HG03469 (cell line): ENCODE results near the gene TBC1D22A.

ENCODE experiments used
- ATAC-seq: cut with Tn5 transposase; IDR thresholded peaks from one replicate; pipeline ENCODE4 v1.9.1; 2021; ENCODE audit warnings: mild to moderate bottlenecking, moderate library complexity, moderate number of reproducible peaks; ENCODE audit not compliant: unreplicated experiment

TBC1D22A gene

DNA sequence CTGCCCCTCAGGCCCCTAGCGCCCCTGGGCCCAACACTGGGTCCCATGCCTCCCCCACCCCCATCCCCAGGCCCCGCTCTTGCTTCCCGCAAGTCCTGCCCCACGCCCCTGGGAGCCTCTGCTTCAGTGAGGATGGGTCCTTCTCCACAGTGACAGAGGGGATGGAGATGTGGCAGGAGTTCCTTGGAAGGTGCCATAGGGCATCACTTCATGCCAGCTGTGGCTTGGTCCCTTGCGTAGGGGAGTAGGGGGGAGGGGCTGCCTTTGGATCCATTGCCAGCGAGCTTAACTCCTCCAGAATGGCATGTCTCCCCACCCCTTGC is 9.5 kb upstream of the TBC1D22A start:
- ATAC-seq, result no peak

DNA sequence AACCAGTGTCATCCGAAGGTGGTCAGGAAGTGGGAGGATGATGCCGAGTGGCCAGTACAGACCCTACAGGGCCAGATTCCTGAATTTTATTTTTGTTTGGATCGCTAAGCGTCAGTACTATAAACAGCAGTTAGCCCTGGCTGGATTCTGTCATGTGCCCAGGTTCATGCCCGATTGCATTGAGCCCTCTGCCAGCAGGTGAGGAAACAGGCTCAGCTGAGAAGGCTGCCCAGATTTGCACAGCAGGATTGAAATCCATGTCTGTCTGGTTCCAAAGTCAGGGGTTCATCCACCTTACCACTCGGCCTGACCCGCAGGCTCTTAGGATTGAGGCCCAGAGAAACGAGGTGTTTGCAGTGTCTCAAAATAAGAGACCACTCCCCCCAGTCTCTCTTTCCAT is 9.1 kb upstream of the TBC1D22A start:
- no peak for ATAC-seq

DNA sequence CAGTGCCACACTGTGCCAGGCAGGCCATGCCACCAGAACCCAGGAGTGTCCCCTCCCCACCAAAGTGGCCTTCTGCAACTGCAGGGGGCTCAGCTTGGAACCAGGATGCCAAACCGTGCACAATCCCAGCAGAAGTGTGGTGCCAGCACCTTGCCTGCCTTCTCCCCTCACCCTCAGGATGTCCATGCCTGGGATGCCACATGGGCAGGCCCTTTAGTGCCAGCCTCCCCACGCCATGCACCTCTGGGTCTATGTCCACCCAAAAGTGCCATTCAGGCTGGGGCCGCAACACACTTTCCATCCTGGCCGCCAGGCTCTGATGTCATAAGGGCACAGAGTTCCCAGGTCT is 8.7 kb upstream of the TBC1D22A start:
- no peak for ATAC-seq

DNA sequence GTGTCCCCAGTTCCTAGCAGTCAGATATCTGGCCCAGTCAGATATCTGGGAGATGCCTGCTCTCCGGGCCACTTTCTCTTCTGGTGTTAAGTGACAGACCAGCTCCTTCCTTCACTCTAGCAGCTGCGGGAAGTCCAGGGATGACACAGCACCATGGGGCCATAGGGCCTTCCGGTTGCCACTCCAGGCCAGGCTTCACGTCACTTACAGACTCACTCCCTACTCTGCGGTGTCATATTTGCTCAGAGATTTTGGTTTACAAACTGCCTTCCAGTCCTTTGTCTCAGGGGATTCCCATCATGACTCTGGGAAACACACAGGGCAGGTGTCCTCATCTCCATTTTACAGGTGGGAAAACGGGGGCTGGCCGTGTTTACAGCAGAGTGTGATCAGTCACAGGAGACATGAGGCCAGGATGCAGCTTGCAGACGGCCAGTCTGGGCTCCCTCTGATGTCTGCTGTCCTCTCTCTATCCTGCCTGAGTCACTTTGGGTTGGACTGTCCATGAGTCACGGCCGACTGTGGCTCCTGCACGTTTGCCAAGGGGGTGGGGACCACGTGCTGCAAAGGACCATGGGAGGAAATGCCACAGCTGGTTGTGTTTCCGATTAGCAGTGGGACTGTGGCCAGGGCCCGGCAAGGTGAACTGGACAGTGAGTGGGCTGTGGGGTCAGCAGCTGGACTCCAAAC is 8.2 kb upstream of the TBC1D22A start:
- ATAC-seq, result no peak

DNA sequence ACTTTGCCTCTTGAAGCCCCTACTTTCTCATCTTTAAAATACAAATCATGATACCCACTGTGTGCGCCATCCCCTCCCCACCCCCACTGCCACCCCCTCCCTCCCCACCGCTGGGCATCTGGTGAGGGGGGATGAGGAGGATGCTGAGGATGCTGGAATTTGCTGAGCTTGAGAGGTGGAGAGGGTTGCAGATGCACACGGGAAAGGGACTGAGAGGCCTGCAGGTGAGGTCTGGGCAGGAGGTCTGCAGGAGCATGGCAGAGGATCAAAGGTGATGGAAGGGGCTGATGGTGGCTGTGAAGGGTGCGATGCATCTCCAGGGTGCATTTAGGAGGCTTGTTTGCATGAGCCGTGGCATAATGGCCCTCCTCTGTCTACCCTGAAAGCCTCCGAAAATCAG is 7.6 kb upstream of the TBC1D22A start:
- ATAC-seq, result no peak

DNA sequence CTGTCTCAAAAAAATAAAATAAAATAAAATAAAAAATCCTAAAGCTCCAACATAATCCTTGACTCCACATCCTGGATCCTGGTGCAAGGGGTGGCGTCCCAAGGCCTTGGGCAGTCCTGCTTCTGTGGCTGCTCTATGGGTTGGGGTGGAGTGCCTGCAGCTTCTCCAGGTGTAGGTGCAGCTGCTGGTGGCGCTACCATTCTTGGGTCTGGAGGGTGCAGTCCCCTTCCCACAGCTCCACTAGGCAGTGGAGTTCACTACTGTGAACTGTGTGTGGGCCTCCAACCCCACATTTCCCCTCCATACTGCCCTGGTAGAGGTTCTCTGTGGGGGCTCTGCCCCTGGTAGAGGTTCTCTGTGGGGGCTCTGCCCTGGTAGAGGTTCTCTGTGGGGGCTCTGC is 6.9 kb upstream of the TBC1D22A start:
- ATAC-seq, result no peak

DNA sequence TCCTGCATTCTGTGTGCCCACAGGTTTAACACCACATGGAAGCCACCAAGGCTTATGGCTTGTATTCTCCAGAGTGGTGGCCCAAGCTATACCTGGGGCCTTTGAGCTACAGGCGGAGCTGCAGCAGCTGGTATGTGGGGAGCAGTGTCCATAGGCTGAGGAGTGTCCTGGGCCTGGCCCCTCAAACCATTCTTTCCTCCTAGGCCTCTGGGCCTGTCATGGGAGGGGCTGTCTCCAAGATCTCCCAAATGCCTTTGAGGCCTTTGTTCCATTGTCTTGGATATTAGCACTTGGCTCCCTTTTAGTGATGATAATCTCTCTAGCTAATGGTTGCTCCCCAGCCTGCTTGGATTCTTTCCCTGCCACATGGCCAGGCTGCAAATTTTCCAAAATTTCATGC is 6.4 kb upstream of the TBC1D22A start:
- ATAC-seq, result no peak

DNA sequence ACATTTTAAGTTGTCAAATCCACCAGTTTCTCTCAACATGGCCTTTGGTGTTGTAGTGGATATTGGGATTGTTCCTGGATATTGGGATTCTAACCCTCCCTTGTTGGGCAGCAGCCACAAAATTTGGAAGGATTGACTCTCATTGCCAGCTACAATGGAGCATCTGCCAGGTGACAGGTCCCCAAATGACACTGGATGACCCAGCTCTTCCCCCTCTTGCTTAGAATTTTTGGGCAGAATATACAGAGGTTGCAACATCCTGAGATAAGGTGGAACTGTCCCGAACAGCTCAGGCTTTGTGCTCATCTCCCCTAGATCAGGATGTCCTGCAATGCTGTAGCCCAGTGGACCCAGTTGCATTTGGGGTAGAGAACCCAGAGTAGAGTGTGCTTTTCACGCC is 5.3 kb upstream of the TBC1D22A start:
- ATAC-seq, result no peak

DNA sequence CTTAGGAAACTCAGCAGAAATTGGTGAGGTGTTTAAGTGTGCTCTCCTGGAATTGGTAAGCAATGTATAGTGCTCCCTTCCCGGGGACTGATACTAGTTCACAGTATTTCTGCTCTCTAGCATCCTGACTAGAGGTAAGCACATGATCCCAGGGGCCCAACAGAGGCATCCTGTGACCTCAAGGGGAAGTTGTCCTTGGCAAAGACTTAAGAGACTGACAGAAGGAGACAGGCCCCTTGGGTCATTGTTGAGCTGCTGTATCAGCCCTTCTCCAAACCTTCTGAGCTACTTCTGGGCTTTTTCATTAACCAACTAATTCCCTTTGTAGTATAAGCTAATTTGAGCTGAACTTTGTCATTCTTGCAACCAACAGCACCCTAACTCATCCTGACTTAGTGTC is 4.3 kb upstream of the TBC1D22A start:
- no peak for ATAC-seq

DNA sequence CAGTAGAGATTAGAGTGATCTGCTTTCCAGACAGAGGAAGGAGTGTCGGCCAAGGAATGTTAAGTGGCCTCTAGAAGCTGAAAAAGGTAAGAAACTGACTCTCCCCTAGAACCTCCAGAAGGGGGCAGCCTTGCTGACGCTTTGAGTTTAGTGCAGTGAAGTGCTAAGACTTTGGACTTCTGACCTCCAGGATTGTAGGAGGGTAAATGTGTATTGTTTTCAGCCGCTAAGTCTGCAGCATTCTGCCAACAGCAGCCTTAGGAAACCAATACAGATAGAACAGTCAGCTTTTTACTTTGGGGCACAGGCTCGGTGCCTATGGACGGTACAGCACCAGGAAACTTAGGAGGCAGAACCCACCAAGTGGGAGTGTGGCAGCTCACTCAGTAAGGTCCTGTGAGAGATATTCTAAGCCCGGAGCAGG is 3.6 kb upstream of the TBC1D22A start:
- no peak for ATAC-seq

DNA sequence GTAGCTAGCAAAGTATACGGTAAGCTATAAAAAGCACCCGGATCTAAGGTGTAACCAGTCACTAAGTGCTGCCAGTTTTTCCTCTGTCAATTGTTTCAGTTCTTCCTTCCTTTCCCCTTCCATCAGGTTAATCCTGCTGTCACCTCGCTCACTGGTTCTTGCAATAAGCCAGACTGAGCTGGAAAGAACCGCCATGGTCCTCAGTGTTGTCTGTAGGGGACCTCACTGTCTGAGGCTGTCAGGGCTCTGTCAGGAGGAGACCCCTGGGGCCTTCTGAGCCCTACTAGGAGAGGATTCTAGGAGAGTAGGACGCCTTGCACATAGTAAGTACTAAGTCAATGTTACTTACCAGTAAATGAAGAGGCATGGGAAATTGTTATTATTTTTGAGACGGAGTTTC is 1.4 kb upstream of the TBC1D22A start:
- no peak for ATAC-seq

DNA sequence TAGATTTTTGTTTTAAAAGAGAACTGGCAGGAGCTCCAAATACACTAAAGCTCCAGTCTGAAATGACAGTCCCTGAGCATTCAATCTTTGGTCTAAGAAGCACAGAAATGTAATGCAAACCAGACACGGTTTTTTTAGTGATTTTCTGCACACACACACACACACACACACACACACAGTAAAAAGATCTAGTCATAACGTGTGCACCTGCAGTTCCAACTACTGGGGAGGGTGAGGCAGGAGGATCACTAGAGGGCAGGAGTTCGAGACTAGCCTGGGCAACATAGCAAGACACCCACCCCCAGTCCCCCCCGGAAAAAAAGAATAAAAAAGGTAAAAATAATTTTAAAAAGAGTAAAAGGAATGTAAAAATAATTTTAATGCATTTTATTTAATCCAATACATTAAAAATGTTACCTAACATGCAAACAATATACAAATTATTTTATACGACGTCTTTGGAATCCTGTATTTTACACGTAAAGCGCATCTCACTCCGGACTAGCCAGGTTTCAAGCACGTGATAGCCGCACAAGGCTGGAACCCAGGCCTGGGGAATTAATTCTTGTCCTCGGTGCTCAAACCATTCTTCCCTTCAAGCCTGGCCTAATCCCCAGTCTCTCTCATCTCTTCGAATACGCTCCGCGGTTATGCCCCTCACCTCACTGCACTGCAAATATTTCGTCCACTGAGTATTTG is 762 bp upstream of the TBC1D22A start:
- ATAC-seq, result no peak

DNA sequence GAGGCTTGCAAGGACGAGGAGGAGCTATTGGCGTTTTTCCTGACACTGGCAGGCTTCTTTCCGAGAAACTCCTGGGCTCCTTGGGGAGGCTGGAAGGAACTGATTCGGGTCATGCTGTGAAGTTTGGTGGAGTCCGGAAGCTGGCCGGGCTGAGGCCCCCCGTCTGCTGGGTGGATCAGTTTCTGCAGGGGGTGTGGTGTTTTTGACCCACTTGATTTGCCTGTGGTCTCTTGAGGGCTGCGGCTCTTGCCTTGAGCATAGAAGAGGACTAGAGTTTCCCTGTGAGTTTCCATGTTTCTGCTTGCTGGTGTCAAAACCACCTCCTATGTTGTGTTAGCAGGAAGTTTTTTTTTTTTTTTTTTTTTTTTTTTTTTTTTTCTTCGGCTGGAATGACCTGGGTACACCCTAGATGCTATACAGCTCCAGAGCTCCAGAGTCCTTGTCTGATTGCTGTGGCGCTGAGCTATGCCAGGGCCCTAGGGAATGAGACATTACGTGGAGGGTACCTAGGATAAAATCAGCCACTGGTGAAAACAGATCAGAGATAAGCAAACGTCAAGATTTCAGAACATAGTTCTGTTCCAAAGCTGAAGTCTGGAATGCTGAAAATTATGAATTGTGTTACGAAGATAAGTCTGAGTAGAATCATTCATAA is 728 bp downstream of the TBC1D22A start:
- ATAC-seq, result no peak

DNA sequence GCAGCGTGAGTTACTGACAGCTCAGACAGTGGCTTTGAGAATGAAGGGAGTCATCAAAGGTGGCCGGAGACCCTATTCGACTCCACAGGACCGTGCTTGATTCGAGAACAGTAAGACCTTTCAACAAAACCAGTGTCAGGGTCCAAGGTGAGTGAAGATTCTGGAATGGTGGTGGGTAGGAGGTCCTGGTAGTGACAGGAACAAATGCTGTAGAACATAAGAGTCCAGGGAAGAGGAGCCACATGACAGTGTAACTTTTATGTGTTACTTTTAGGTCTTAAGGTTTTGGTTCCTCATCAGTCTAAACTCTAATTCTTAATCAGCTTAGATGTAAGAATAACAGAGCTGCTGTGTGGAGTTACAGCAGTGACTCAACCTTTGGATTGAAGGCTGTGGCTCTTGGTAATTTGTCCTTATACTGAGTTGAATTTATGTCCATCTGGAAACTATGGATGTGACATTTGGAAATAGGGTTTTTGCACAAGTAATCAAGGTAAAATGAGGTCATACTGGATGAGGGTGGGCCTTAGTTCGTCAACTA is 1.8 kb downstream of the TBC1D22A start:
- ATAC-seq, result no peak

DNA sequence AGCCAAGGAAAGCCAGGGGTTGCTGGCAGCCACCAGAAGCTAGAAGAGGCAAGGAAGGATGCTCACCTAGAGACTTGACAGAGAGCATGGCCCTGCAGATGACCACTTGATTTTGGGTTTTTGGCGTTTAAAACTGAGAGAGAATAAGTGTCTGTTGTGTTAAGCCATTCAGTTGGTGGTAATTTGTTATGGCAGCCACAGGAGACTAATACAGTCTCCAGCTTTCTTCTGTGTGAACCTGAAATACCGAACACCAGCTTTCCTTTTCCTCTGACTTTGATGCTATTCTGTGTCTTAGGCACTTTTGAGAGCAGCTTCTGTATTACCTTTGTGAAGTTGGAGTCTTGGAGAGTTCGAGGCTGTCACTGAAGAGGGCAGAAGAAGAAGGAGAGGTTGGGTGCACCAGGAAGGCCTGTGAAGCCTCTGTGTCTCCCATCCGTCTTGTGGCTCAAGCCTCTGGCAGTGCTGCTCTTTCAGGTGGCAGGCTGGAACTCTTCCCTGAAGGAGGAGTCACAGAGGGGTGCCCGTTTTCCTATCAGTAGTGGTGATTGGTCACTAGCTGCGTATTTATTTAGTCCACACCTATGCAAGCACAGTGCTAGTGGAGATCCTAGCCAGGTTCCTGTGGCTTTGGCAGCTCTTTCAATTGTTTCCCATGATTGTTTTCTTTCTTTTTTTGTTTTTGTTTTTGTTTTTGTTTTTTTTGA is 2.5 kb downstream of the TBC1D22A start:
- ATAC-seq, result no peak

DNA sequence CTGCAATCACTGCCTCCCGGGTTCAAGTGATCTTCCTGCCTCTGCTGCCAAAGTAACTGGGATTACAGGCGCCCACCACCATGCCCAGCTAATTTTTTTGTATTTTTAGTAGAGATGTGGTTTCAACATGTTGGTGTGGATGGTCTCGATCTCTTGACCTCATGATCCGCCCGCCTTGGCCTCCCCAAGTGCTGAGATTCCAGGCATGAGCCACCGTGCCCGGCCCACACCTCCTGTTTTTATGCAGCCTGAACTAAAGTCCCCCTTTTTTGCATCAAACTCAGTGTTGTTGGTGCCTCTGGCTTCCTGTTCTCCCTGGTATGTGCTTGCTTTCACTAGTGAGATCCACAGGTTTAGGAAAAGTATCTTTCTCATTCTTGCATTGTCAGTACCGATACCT is 4.2 kb downstream of the TBC1D22A start:
- ATAC-seq, result no peak

DNA sequence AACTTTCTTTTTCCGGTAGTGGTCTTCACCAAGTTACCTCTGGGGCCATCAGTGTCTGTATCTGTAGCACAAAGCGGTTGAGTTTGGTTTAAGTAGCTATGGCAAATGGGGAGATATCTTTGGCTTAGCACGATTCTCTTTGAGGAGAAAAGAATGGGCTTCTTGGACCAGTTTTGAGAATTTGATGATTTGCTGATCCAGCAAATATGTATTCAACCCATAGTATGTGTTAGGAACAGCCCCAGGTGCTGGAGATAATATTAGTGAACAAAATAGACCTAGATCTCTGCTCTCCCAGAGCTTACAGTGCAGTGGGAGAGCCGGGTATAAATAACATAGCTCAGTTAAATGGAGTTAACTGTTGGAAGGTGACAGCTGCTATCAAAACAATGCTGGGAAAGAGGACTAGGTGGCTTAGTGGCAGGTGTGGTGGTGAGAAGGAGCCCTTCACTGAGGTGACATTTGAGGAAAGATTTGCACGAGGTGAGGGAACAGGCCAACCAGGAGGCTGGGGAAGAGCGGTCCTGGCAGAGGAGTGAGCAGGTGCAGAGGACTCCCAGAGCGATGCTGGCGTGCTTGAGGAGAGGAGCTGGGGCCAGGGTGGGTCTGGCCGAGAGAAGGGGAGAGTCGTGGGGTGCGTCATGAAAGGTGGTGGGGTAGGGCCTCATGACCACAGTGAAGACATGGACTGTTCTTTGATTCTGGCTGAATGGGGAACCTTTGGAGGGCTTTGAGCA is 5.0 kb downstream of the TBC1D22A start:
- no peak for ATAC-seq

DNA sequence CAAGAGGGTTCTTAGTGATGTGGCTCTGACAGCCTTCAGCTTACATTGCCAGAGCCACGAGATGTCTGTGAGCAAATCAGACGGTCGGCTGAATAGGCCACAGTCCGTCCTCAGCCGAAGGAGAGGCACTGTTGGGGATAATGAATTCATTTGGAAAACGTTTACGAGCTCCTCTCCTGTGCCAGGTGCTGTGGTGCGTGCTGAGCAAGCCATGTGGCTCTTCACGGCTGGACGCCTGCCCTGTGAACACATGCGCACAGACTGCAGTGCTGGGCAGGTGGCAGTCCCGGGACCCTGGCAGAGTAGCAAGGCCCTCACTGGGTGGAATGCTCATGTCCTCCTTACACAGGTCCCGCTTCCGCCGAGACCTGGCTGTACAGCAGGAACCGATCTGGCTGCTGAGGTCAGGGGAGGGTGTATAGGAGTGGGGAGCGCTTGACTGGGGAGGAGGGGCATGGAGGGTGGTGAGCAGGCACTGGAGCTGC is 6.8 kb downstream of the TBC1D22A start:
- ATAC-seq, result no peak

DNA sequence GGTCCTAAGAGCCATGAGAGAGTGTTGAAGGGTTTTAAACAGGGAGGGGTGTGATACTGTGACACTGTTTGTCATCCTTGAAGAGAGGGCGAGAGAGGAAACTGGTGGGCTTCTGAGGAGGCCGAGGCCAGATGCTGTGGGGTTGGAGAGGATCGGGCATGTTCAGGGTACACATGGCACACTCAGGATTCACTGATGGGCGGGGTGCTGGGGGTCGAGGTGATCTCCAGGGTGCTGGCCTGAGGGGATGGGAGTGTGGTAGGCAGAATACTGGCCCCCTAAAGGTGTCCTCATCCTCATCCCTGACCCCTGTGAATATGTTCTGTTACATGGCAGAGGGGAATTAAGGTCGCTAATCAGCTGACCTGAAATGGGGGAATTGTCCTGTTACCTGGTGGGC is 7.3 kb downstream of the TBC1D22A start:
- ATAC-seq, result no peak

DNA sequence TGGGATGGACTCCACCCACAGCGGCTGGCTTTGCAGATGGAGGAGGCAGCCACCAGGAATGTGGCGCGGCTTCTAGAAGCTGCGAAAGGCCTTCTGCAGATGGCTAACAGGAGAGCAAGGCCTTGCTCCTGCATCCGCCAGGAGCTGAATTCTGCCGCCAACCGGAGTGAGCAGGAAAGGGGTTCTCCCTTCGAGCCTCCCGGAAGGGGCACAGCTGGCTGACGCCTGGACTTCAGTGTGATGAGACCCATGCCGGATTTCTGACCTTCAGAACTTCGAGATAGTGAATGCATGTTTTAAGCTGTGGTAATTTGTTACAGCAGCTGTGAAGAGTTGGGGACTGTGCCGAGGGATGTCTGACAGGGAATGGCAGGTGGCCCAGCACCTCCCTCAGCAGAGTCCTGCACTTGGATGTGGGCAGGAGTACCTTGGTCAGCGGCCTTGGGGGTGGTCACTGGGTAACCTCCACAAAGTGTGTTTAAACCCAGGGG is 7.7 kb downstream of the TBC1D22A start:
- ATAC-seq, result no peak

DNA sequence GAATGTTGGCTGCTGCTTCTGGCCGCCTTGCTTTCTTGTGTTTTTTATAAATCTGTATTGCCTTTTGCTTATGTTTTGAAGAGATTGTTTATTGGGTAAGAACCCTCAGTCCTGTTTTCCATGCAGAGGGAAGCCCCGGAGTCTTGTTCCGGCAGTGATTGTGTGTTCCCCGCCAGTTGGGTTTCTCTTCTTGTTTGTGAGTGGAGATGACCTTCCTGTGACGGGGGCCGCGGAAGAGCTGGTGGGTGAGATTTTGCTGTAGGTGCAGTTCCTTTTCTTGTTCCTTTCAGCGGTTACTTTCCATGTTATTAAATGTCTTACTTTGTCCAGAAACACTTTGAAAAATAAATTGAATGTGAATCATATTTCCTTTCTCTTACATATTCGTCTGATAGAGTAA is 8.3 kb downstream of the TBC1D22A start:
- ATAC-seq, result no peak
